Endodermal cell (in vitro differentiated cells): ENCODE measurements around the gene ADAM15. TPM values are rescaled to one million over a fixed set of nuclear protein-coding genes. Genes with fewer than 3 reads are reported as not detected.

Experiments
- DNase-seq: peaks from one replicate; pipeline ENCODE4 v3.0.0-alpha.2; 2017
- H3K27ac ChIP-seq: 2 replicates; pipeline ENCODE4 v1.5.1; 2013; ENCODE audit warnings: mild to moderate bottlenecking, low read depth, low read length, moderate library complexity
- H3K27me3 ChIP-seq: 2 replicates; pipeline ENCODE4 v1.6.1; 2013; ENCODE audit warnings: mild to moderate bottlenecking, low read length, moderate library complexity; ENCODE audit not compliant: insufficient read depth, control insufficient read depth, poor library complexity, severe bottlenecking
- H3K36me3 ChIP-seq: 2 replicates; pipeline ENCODE4 v1.7.0; 2013; ENCODE audit warnings: mild to moderate bottlenecking, low read length, moderate library complexity; ENCODE audit not compliant: control insufficient read depth, insufficient read depth
- H3K4me1 ChIP-seq: one replicate; pipeline ENCODE4 v1.7.0; 2013; ENCODE audit warnings: low read length; ENCODE audit not compliant: control insufficient read depth, insufficient read depth
- H3K4me3 ChIP-seq: 2 replicates; pipeline ENCODE4 v1.5.1; 2013; ENCODE audit warnings: mild to moderate bottlenecking, low read length, moderate library complexity
- H3K9ac ChIP-seq: 2 replicates; pipeline ENCODE4 v1.6.1; 2013; ENCODE audit warnings: mild to moderate bottlenecking, low read length, moderate library complexity; ENCODE audit not compliant: poor library complexity, severe bottlenecking; ENCODE audit errors: extremely low read depth
- H3K9me3 ChIP-seq: 2 replicates; pipeline ENCODE4 v1.6.1; 2013; ENCODE audit warnings: mild to moderate bottlenecking, low read length, moderate library complexity; ENCODE audit not compliant: control insufficient read depth
- H3K27ac Mint-ChIP-seq: 2 replicates; pipeline ENCODE4 v1.8.0; 2020; ENCODE audit warnings: mixed read lengths
- H3K27me3 Mint-ChIP-seq: 2 replicates; pipeline ENCODE4 v1.8.0; 2021; ENCODE audit warnings: mild to moderate bottlenecking, mixed read lengths; ENCODE audit not compliant: insufficient read depth
- H3K36me3 Mint-ChIP-seq: 2 replicates; pipeline ENCODE4 v1.8.0; 2020; ENCODE audit warnings: low read depth, mixed read lengths
- H3K4me1 Mint-ChIP-seq: 2 replicates; pipeline ENCODE4 v1.8.0; 2020; ENCODE audit warnings: mixed read lengths
- H3K4me3 Mint-ChIP-seq: 2 replicates; pipeline ENCODE4 v1.8.0; 2020; ENCODE audit warnings: mild to moderate bottlenecking, moderate library complexity, mixed read lengths
- H3K9me3 Mint-ChIP-seq: 2 replicates; pipeline ENCODE4 v1.8.0; 2020; ENCODE audit warnings: mild to moderate bottlenecking, mixed read lengths
- WGBS, 2 experiments: methylation state at CpG; one replicate each; pipeline versions ENCODE4 v1.1.5 to v1.1.7; 2013; ENCODE audit warnings: missing lambda C conversion rate in 2 of 2, mixed read lengths in 1 of 2; ENCODE audit not compliant: insufficient coverage in 1 of 2, insufficient read length in 1 of 2; 5-methylcytosine and 5-hydroxymethylcytosine counted together
- total RNA-seq, 2 donors: library from RNA; stranded (reverse); fragmentation: NEBNext Ultra II Directional in 1 of 2; extraction: Animal tissue kit (Norgen Biotek cat#: 25700) in 1 of 2; gene quantifications; 2 replicates in 1 of 2; 3 replicates in 1 of 2; pipeline ENCODE4 v1.2.1, GENCODE V29; 2021
- TF ChIP-seq, protein P1 (sequence below): fragments of 200-600 bp; sonication (generic); conservative IDR thresholded peaks from 2 replicates; pipeline ENCODE4 v1.5.0; 2021; ENCODE audit warnings: antibody characterized with exemption, mild to moderate bottlenecking

The ADAM15 gene
- total RNA-seq, 2 donors from 2014 or later: 13.4 to 16.5 TPM

- 39 to 41% methylated on average over 7 to 10 of the region's 10 CpGs for WGBS, 2 experiments
- TF ChIP-seq, protein P1, sequence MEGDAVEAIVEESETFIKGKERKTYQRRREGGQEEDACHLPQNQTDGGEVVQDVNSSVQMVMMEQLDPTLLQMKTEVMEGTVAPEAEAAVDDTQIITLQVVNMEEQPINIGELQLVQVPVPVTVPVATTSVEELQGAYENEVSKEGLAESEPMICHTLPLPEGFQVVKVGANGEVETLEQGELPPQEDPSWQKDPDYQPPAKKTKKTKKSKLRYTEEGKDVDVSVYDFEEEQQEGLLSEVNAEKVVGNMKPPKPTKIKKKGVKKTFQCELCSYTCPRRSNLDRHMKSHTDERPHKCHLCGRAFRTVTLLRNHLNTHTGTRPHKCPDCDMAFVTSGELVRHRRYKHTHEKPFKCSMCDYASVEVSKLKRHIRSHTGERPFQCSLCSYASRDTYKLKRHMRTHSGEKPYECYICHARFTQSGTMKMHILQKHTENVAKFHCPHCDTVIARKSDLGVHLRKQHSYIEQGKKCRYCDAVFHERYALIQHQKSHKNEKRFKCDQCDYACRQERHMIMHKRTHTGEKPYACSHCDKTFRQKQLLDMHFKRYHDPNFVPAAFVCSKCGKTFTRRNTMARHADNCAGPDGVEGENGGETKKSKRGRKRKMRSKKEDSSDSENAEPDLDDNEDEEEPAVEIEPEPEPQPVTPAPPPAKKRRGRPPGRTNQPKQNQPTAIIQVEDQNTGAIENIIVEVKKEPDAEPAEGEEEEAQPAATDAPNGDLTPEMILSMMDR: no peak
- Mint-ChIP-seq H3K27me3 (peaks cover 21% of the 10 kb centered on the region), H3K4me1 (peaks cover 9% of the 10 kb centered on the region), H3K9me3 (no peaks in the 10 kb centered on the region), H3K4me3 (peak overlapping the region; percentile 63), H3K27ac (peak overlapping the region; percentile 83), H3K36me3 (no peaks in the 10 kb centered on the region)
- Histone ChIP-seq H3K27ac (peak overlapping the region; percentile 30), H3K9me3 (no peaks in the 10 kb centered on the region), H3K36me3 (no peaks in the 10 kb centered on the region), H3K9ac (no peak overlapping the region), H3K27me3 (peaks cover 28% of the 10 kb centered on the region), H3K4me1 (no peaks in the 10 kb centered on the region), H3K4me3 (peak overlapping the region; percentile 87)
- DNase-seq: no peak
These were observed 1.2 kb upstream of the ADAM15 start for GRCh38 chr1:155049651-155050559.

- Histone ChIP-seq H3K36me3 (no peaks in the 10 kb centered on the region), H3K27me3 (peaks cover 28% of the 10 kb centered on the region), H3K4me1 (no peaks in the 10 kb centered on the region), H3K9ac (no peak overlapping the region), H3K27ac (no peak overlapping the region), H3K4me3 (peak overlapping the region; percentile 78), H3K9me3 (no peaks in the 10 kb centered on the region)
- Mint-ChIP-seq H3K36me3 (no peaks in the 10 kb centered on the region), H3K9me3 (no peaks in the 10 kb centered on the region), H3K27ac (no peak overlapping the region), H3K4me3 (peak overlapping the region; percentile 63), H3K4me1 (peaks cover 9% of the 10 kb centered on the region), H3K27me3 (peaks cover 21% of the 10 kb centered on the region)
- WGBS, 2 experiments: 0 to 1% methylated on average over 6 to 31 of the region's 31 CpGs
- TF ChIP-seq, protein P1: no peak
- no peak for DNase-seq
These were observed 243 bp downstream of the ADAM15 start for GRCh38 chr1:155051342-155051776.

GRCh38 chr1:155051777-155052398, 772 bp downstream of the ADAM15 start:
- Mint-ChIP-seq H3K9me3 (no peaks in the 10 kb centered on the region), H3K27ac (no peak overlapping the region), H3K36me3 (no peaks in the 10 kb centered on the region), H3K4me3 (peak overlapping the region; percentile 63), H3K27me3 (peaks cover 21% of the 10 kb centered on the region), H3K4me1 (peaks cover 9% of the 10 kb centered on the region)
- Histone ChIP-seq H3K36me3 (no peaks in the 10 kb centered on the region), H3K4me1 (no peaks in the 10 kb centered on the region), H3K27ac (no peak overlapping the region), H3K27me3 (peaks cover 28% of the 10 kb centered on the region), H3K4me3 (peak overlapping the region; percentile 78), H3K9me3 (no peaks in the 10 kb centered on the region), H3K9ac (no peak overlapping the region)
- TF ChIP-seq, protein P1: no peak
- DNase-seq: peak; percentile 71
- WGBS, 2 experiments: 14 to 15% methylated on average over 5 to 27 of the region's 27 CpGs
